Osteocyte (in vitro differentiated cells): ENCODE measurements around the gene GLIS1. TPM values are rescaled to one million over a fixed set of nuclear protein-coding genes. Genes with fewer than 3 reads are reported as not detected.

Source experiments
- DNase-seq: peaks from one replicate; pipeline ENCODE4 v3.0.0; 2021; ENCODE audit warnings: mixed read lengths; ENCODE audit not compliant: unreplicated experiment; ENCODE audit errors: extremely low spot score
- H3K27ac Mint-ChIP-seq: one replicate; pipeline ENCODE4 v1.8.0; 2021; ENCODE audit warnings: mild to moderate bottlenecking, mixed read lengths; ENCODE audit not compliant: unreplicated experiment
- H3K27me3 Mint-ChIP-seq: one replicate; pipeline ENCODE4 v1.8.0; 2021; ENCODE audit warnings: mixed read lengths; ENCODE audit not compliant: unreplicated experiment
- H3K36me3 Mint-ChIP-seq: one replicate; pipeline ENCODE4 v1.8.0; 2021; ENCODE audit warnings: mixed read lengths; ENCODE audit not compliant: unreplicated experiment
- H3K4me1 Mint-ChIP-seq: one replicate; pipeline ENCODE4 v1.8.0; 2021; ENCODE audit warnings: mixed read lengths; ENCODE audit not compliant: unreplicated experiment
- H3K4me3 Mint-ChIP-seq: one replicate; pipeline ENCODE4 v1.8.0; 2021; ENCODE audit warnings: mild to moderate bottlenecking, moderate library complexity, mixed read lengths; ENCODE audit not compliant: unreplicated experiment
- H3K9me3 Mint-ChIP-seq: one replicate; pipeline ENCODE4 v1.8.0; 2021; ENCODE audit warnings: mixed read lengths; ENCODE audit not compliant: unreplicated experiment
- total RNA-seq: library from RNA; stranded (reverse); gene quantifications from 2 replicates; pipeline ENCODE4 v1.2.1, GENCODE V29; 2021
- TF ChIP-seq, protein P1 (sequence below): fragments of 200-600 bp; sonication (generic); IDR thresholded peaks from 2 replicates; pipeline ENCODE4 v1.5.0; 2021; ENCODE audit warnings: antibody characterized with exemption, mild to moderate bottlenecking, moderate library complexity

The GLIS1 gene
- total RNA-seq, 1 donor from 2014 or later: 38.3 TPM

DNA sequence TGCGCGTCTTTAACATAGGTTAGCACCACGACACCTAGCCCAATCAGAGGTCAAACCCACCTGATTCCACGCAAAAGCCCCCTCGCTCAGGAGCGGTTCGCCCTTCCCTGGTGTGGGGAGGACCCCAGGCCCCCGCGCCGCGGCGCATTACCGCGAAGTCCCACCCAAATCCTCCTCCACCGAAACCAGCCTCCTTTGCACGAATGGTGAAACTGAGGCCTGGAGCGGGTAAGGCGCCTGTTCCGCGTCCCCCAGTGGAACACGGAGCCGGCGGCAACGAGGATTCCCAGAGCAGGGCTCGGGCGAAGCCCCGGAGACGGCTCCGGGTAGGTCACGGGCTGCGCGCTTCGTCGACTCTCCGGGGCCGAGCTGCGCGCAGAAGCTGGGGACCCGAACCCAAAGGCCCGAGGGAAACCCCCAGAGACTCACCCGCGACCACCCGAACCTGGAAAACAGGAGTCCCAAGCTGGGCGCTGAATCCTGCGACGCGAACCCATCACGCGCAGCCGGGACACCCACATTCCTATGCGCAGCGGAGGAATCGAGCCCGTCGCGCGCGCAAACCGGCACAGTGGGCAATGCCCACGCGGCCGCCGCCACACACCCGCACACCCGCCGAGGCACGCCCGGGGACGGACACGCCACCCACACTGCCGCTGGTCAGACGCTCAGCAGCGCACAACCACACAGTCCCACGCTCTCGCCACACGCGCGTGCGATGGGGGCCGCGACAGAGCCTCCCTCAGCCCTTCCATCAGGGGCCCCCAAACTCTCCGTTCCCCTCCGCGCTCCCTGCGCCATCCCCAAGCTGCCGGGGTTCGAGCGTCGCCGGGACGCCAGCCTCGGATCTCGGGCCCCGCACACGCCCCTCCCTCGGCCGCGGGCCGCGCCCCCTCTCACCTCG lies 507 bp downstream of the GLIS1 start:
- H3K27me3 Mint-ChIP-seq: no peaks in the 10 kb centered on the region
- H3K9me3 Mint-ChIP-seq: peaks cover 5% of the 10 kb centered on the region
- peak overlapping the region; percentile 85 for H3K4me3 Mint-ChIP-seq
- DNase-seq: no peak
- peaks cover 5% of the 10 kb centered on the region for H3K36me3 Mint-ChIP-seq
- peak overlapping the region; percentile 86 for H3K27ac Mint-ChIP-seq
- peaks cover 60% of the 10 kb centered on the region for H3K4me1 Mint-ChIP-seq
- TF ChIP-seq, protein P1, sequence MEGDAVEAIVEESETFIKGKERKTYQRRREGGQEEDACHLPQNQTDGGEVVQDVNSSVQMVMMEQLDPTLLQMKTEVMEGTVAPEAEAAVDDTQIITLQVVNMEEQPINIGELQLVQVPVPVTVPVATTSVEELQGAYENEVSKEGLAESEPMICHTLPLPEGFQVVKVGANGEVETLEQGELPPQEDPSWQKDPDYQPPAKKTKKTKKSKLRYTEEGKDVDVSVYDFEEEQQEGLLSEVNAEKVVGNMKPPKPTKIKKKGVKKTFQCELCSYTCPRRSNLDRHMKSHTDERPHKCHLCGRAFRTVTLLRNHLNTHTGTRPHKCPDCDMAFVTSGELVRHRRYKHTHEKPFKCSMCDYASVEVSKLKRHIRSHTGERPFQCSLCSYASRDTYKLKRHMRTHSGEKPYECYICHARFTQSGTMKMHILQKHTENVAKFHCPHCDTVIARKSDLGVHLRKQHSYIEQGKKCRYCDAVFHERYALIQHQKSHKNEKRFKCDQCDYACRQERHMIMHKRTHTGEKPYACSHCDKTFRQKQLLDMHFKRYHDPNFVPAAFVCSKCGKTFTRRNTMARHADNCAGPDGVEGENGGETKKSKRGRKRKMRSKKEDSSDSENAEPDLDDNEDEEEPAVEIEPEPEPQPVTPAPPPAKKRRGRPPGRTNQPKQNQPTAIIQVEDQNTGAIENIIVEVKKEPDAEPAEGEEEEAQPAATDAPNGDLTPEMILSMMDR: no peak

- Mint-ChIP-seq H3K27ac (peak overlapping the region; percentile 97), H3K4me1 (peaks cover 67% of the 10 kb centered on the region), H3K36me3 (peaks cover 5% of the 10 kb centered on the region), H3K9me3 (no peaks in the 10 kb centered on the region), H3K4me3 (peak overlapping the region; percentile 85), H3K27me3 (no peaks in the 10 kb centered on the region)
- DNase-seq: no peak
- TF ChIP-seq, protein P1: no peak
Measured at GRCh38 chr1:53737648-53738204, 1.2 kb downstream of the GLIS1 start.

DNA sequence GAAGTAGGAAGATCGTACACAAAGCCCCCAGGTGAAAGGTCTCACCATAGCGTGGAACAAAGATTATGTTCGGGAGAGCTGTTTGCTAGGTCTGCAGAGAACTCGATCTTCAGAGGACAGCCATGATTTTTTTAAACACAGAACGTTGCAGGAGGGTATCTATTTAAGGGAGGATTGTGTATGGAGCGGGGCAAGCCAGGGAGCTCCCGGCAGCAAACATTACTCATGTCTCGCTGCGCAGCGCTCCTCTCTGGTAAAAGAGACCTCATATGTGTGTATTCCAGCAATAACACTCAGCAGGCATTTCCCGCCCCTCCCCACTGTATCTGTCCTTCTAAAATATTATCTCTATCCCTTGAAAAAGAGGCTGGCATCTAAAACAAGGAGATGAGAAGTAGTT lies 2.7 kb downstream of the GLIS1 start:
- TF ChIP-seq, protein P1: no peak
- H3K36me3 Mint-ChIP-seq: peaks cover 5% of the 10 kb centered on the region
- H3K4me1 Mint-ChIP-seq: peaks cover 75% of the 10 kb centered on the region
- H3K27ac Mint-ChIP-seq: peak overlapping the region; percentile 97
- no peaks in the 10 kb centered on the region for H3K9me3 Mint-ChIP-seq
- H3K4me3 Mint-ChIP-seq: peak overlapping the region; percentile 81
- no peaks in the 10 kb centered on the region for H3K27me3 Mint-ChIP-seq
- no peak for DNase-seq

DNA sequence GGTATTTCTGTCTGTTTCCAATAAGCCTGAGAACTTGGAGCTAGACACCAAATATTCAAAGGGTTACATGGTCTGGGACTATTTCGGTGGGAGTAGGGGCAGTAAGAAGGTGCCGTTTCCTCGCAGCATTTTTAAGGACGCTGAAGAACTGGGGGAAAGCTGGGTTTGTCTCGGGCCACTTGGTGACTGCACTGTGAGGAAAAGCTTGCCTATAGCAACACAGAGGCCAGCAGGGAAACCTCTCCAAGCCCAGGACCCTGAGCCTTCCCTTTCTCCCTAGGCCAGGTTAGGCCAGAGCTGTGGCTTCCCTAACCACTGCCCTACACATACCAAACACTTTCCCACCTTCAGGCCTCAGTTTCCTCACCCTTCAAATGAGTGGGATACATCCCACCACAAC lies 3.3 kb downstream of the GLIS1 start:
- Mint-ChIP-seq H3K4me3 (peak overlapping the region; percentile 81), H3K36me3 (peaks cover 5% of the 10 kb centered on the region), H3K4me1 (peaks cover 75% of the 10 kb centered on the region), H3K9me3 (no peaks in the 10 kb centered on the region), H3K27ac (peak overlapping the region; percentile 97), H3K27me3 (no peaks in the 10 kb centered on the region)
- no peak for DNase-seq
- TF ChIP-seq, protein P1: no peak

DNA sequence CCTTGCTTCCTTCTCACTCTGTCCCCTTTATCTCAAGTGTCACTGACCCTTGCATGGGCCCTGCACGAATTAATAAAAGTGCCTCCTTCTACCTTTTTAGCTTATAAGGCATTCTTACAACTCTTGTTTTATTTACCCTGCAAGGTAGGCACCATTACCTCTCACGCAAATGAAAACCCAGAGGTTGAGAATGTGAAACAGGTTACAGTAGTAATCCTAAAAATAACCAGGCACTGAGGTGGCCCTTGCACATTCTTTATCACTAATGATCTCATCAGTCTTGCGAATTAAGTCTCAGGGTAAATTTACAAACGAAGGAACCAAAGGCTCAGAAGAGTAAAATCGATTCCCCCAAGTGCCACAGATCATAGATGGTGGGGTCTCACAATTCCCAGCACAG lies 3.7 kb downstream of the GLIS1 start:
- Mint-ChIP-seq H3K27ac (peak overlapping the region; percentile 97), H3K4me1 (peaks cover 75% of the 10 kb centered on the region), H3K9me3 (no peaks in the 10 kb centered on the region), H3K4me3 (peak overlapping the region; percentile 81), H3K27me3 (no peaks in the 10 kb centered on the region), H3K36me3 (peaks cover 5% of the 10 kb centered on the region)
- TF ChIP-seq, protein P1: no peak
- DNase-seq: no peak
